Measurements from ENCODE around the gene GDPD2. TPM values are rescaled to one million over a fixed set of nuclear protein-coding genes. Genes with fewer than 3 reads are reported as not detected.
A peak's percentile ranks its signal among the peaks of the same experiment; 100 is the strongest.
"Not testable (repeated sequence)": the region's sequence is repeated elsewhere in the genome, so short reads cannot be mapped to it uniquely, and the experiment has no call there.

The GDPD2 gene
- total RNA-seq = not detected in 2 replicates

- Histone ChIP-seq H3K4me1 (ENCODE audit: insufficient read depth, low read length) (no peaks in the 10 kb centered on the region), H3K27me3 (ENCODE audit: insufficient read depth, low read length) (peaks cover 6% of the 10 kb centered on the region), H3K4me2 (ENCODE audit: insufficient read depth, low read length) (no peak within 1 kb of the TSS)
These were observed at the start of gene GDPD2 for GRCh38 chrX:70422851-70423341. TSS of gene GDPD2 (plus strand) at chrX:70423314. CDS start at chrX:70424985, 1,671 bp downstream.

DNA sequence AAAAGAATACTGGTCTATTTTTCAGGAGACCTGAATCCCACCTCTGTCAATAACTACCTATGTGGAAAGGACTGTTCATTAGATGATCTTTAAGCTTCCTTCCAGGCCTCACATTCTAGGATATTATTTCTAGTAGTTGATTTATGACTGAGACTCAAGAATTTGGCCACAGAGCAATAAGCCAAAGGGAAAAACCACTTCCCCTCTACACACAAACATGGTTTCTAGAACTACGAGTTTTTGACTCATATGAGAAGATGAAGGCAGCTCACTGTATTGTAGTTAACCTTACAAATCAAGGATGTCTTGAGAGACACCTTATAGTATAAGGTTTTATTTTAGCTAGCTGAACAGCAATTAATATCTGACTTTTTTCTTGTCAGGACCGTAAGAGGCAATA, 36.9 kb upstream of the GDPD2 start:
- Histone ChIP-seq H4K20me1 (ENCODE audit: insufficient read depth, low read length) (no peaks in the 10 kb centered on the region), H3K36me3 (ENCODE audit: insufficient read depth, low read length) (no peaks in the 10 kb centered on the region), H3K79me2 (ENCODE audit: insufficient read depth, low read length) (no peaks in the 10 kb centered on the region), H3K4me3 (ENCODE audit: insufficient read depth, low read length) (no peak overlapping the region), H3K4me2 (ENCODE audit: insufficient read depth, low read length) (no peak overlapping the region), H2AFZ (ENCODE audit: low read length) (no peak overlapping the region), H3K4me1 (ENCODE audit: insufficient read depth, low read length) (no peaks in the 10 kb centered on the region), H3K27ac (ENCODE audit: low read depth, low read length) (no peak overlapping the region), H3K9me3 (ENCODE audit: low read depth, low read length) (no peaks in the 10 kb centered on the region), H3K27me3 (ENCODE audit: insufficient read depth, low read length) (no peaks in the 10 kb centered on the region)
- TF ChIP-seq, protein P1, sequence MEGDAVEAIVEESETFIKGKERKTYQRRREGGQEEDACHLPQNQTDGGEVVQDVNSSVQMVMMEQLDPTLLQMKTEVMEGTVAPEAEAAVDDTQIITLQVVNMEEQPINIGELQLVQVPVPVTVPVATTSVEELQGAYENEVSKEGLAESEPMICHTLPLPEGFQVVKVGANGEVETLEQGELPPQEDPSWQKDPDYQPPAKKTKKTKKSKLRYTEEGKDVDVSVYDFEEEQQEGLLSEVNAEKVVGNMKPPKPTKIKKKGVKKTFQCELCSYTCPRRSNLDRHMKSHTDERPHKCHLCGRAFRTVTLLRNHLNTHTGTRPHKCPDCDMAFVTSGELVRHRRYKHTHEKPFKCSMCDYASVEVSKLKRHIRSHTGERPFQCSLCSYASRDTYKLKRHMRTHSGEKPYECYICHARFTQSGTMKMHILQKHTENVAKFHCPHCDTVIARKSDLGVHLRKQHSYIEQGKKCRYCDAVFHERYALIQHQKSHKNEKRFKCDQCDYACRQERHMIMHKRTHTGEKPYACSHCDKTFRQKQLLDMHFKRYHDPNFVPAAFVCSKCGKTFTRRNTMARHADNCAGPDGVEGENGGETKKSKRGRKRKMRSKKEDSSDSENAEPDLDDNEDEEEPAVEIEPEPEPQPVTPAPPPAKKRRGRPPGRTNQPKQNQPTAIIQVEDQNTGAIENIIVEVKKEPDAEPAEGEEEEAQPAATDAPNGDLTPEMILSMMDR (IDR thresholded peaks at IDR 0.05; ENCODE audit: extremely low read depth, low read depth, low read length) = no peak
- DNase-seq (ENCODE audit: insufficient read length, low spot score, missing footprints) = no peak

More at GRCh38 chrX:70422851-70423341, at the start of gene GDPD2:
- Histone ChIP-seq H3K4me3 (ENCODE audit: insufficient read depth, low read length) (no peak within 1 kb of the TSS), H3K79me2 (ENCODE audit: insufficient read depth, low read length) (no peaks in the 10 kb centered on the region), H3K9me3 (ENCODE audit: low read depth, low read length) (no peaks in the 10 kb centered on the region), H2AFZ (ENCODE audit: low read length) (no peak within 1 kb of the TSS), H4K20me1 (ENCODE audit: insufficient read depth, low read length) (no peaks in the 10 kb centered on the region), H3K27ac (ENCODE audit: low read depth, low read length) (no peak within 1 kb of the TSS), H3K36me3 (ENCODE audit: insufficient read depth, low read length) (no peaks in the 10 kb centered on the region)
- no peak for DNase-seq (ENCODE audit: insufficient read length, low spot score, missing footprints)
- TF ChIP-seq, protein P1 (IDR thresholded peaks at IDR 0.05; ENCODE audit: extremely low read depth, low read depth, low read length) = no peak

GRCh38 chrX:70398899-70399298, 24.2 kb upstream of the GDPD2 start:
- H3K4me1 ChIP-seq (ENCODE audit: insufficient read depth, low read length) = no peaks in the 10 kb centered on the region
- H3K27me3 ChIP-seq (ENCODE audit: insufficient read depth, low read length) = peaks cover 8% of the 10 kb centered on the region
- no peaks in the 10 kb centered on the region for H3K79me2 ChIP-seq (ENCODE audit: insufficient read depth, low read length)
- no peak overlapping the region for H3K27ac ChIP-seq (ENCODE audit: low read depth, low read length)
- H3K9me3 ChIP-seq (ENCODE audit: low read depth, low read length) = no peaks in the 10 kb centered on the region
- DNase-seq (ENCODE audit: insufficient read length, low spot score, missing footprints) = no peak
- no peaks in the 10 kb centered on the region for H4K20me1 ChIP-seq (ENCODE audit: insufficient read depth, low read length)
- H3K4me3 ChIP-seq (ENCODE audit: insufficient read depth, low read length) = no peak overlapping the region
- TF ChIP-seq, protein P1 (IDR thresholded peaks at IDR 0.05; ENCODE audit: extremely low read depth, low read depth, low read length) = no peak
- H2AFZ ChIP-seq (ENCODE audit: low read length) = peak overlapping the region; percentile 43
- H3K36me3 ChIP-seq (ENCODE audit: insufficient read depth, low read length) = no peaks in the 10 kb centered on the region
- H3K4me2 ChIP-seq (ENCODE audit: insufficient read depth, low read length) = no peak overlapping the region

DNA sequence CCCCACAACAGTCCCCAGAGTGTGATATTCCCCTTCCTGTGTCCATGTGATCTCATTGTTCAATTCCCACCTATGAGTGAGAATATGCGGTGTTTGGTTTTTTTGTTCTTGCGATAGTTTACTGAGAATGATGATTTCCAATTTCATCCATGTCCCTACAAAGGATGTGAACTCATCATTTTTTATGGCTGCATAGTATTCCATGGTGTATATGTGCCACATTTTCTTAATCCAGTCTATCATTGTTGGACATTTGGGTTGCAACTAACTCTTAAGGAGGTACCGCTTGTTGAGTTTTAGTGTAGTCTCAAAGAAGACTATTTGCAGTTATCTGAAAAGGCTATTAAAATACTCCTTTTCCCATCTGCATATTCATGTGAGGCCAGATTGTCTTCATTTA, 22.9 kb upstream of the GDPD2 start:
- H3K4me2 ChIP-seq (ENCODE audit: insufficient read depth, low read length); H2AFZ ChIP-seq (ENCODE audit: low read length); H4K20me1 ChIP-seq (ENCODE audit: insufficient read depth, low read length); H3K36me3 ChIP-seq (ENCODE audit: insufficient read depth, low read length); H3K27me3 ChIP-seq (ENCODE audit: insufficient read depth, low read length); DNase-seq (ENCODE audit: insufficient read length, low spot score, missing footprints); H3K4me3 ChIP-seq (ENCODE audit: insufficient read depth, low read length); H3K4me1 ChIP-seq (ENCODE audit: insufficient read depth, low read length); H3K9me3 ChIP-seq (ENCODE audit: low read depth, low read length); H3K79me2 ChIP-seq (ENCODE audit: insufficient read depth, low read length); H3K27ac ChIP-seq (ENCODE audit: low read depth, low read length): not testable (repeated sequence)

All from osteoblast (primary cell).